ENCODE data around the gene ZBTB16. TPM values are rescaled to one million over a fixed set of nuclear protein-coding genes. Genes with fewer than 3 reads are reported as not detected.
"Not testable (repeated sequence)": the region's sequence is repeated elsewhere in the genome, so short reads cannot be mapped to it uniquely, and the experiment has no call there.

The ZBTB16 gene
- total RNA-seq, 2 experiments from 2014 or later: 0.96 to 1.4 TPM

DNA sequence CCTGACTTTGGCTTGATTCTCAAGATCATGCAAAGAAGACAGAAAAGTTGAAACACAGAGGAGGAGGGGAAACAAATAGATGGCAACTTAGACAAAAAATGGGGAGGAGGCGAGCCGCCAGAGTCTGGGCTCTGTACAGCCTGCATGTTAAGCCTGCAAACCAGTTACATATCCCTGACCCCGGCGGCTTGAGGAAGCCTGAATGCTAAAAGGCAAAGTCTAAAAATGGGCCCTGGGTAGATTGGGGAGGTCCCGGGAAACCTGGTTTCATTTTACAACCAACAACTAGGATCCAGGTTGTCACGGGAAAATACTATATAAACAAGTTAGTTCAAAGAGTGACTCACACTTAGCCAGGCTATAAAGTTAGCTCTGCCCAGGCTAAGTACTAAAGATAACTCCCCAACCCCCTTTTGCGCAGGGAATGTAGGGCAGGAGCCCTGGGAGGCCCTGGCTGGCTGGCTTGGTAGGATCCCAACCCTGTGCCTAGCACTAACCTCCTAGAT, 18.8 kb upstream of the ZBTB16 start:
- ChIA-PET POLR2A (no interaction called here), CTCF (no interaction called here)

DNA sequence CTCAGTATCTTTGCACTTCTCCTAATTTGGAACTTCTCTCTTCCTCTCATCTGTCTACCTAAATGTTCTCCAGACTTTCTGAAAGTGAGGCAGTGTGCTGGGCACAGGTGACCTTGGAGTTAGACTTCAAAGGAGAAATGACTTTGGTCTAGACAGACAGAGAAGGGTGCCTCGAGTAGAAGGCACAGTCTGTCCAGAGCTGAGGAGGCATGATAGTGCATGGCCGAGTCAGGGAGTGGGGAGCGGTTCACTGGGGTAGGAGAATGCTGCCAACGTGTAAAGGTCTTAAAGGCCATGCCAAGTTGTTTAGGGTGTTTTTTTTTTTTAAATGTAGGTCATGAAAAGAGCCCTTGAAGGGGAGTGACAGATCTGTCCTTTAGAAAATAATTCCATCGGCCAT, 17.3 kb upstream of the ZBTB16 start:
- ChIA-PET POLR2A (no interaction called here), CTCF (no interaction called here)

DNA sequence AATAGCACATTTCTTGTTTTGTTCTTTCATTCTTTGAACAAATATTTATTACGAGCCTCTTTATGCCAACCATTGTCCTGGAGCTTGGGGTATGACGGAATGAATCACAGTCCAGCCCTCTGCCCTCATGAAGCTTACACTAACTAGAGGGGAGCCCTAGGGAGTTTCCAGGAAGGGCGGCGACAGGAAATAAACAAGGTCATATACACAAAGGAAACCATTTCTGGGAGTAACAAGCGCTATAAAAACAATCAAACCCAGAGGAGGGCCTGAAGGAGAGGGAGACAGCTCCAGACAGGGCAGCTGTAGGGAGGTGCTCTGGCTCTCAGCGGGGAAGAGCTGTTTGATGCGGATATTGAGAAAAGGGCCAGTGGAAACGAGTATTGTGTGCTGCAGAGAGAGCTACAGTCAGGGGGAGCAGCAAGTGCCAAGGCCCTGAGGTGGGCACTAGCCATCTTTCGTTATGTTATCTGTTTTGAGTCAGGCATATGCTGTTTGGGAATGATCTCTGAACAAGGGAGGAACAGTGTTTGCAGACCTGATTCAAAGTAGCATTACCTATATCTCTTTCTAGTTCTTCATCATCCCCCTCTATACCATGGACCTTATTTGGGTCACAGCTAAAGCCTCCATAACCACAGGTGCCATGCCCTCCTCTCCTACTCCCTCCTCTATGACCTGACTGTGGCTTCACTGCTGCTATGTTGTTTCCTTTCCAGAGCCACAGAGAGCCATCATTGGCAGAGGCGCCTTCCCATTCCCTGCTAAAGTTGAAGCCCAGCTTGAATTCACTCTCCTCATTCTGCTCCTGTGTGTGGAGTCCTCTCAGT, 15.3 kb upstream of the ZBTB16 start:
- CTCF ChIA-PET: interaction anchor here (0.7 to 2.2 kb wide), 3 partner anchors 8 to 216 kb away, joined by 3 to 8 read pairs (median 3); no protein-coding TSS in a partner anchor
- POLR2A ChIA-PET: no interaction called here

DNA sequence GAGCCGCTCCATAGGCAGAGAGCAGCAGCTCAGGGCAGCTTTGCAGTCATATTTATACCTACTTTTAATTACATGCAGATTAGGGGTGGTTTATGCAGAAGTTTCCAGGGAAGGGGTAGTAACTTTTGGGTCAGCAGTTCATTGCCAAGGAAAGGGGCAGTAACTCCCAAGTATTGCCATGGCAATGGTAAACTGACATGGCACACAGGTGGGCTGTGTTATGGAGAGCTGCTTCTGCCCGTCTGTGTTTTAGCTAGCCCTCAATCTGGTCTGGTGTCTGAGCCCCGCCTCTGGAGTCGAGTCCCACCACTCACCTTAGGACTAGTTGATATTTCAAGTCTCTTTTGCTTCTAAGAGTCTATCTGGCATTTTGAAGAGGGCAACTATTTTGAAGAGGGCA, 12.2 kb upstream of the ZBTB16 start:
- ChIA-PET CTCF (no interaction called here), POLR2A (no interaction called here)

DNA sequence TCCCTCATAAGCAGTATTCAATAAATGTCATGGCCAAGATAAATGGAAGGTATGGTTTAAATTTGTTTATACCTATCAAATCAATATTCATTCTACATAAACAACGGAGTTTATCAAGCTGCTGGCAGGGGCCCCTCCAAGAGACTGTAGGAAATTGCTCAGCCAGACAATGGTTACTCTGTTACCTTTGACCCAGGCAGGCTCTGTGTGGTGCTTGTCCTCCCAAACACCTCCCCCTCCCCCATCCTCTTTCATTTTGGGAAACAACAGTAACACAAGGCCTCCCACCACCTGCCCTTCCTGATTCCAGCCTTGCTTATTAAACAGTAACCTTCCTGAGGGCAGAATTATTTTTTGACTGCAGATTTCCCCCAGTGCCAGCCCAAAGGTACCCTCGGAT, 10.5 kb upstream of the ZBTB16 start:
- CTCF ChIA-PET: no interaction called here

DNA sequence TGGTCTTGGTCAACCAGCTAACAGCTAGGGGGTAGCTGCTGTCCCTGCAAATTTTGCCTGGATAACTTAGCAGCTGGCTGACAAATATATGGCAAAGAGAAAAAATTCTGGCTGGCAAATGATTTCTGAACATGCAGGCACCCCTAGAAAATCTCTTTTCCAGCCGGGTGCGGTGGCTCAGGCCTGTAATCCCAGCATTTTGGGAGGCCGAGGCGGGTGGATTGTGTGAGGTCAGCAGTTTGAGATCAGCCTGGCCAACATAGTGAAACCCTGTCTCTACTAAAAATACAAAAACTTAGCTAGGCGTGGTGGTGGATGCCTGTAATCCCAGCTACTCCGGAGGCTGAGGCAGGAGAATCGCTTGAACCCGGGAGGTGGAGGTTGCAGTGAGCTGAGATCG, 9.7 kb upstream of the ZBTB16 start:
- CTCF ChIA-PET, POLR2A ChIA-PET: not testable (repeated sequence)

More for the DNA sequence above, 10.5 kb upstream of the ZBTB16 start:
- POLR2A ChIA-PET: no interaction called here

DNA sequence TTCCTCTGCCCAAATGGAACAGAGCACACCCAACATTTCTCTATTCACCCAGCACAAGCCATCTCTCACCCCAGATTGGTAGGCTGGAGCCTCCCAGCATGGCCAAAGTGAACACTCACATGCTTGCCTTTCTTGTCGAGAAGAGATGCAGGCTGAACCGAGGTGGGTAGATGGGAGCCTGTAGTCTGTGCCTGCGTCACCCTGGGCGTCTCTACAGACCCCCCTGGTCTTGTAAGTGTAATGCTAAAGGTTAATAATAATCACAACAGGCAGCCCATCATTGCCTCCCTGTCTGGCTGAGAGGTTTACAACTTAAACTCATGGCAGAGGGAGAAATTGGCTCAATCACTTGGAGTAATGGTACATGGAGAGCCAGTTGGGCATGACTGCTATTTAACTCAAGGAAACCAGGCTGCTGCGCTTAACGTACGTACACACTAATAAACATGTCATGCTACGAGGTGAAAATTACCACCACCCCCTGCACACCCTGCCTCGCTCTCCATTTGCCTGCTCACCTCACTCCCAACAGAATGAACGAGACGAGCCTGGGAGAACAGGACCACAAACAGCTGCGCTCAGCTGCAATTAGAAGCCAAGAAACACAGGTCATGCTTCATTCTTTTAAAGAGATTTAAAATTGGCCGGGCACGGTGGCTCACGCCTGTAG, 9.1 kb upstream of the ZBTB16 start:
- CTCF ChIA-PET: interaction anchor here (0.5 kb wide), 1 partner anchor 130 kb away, joined by 3 read pairs; no protein-coding TSS in a partner anchor

DNA sequence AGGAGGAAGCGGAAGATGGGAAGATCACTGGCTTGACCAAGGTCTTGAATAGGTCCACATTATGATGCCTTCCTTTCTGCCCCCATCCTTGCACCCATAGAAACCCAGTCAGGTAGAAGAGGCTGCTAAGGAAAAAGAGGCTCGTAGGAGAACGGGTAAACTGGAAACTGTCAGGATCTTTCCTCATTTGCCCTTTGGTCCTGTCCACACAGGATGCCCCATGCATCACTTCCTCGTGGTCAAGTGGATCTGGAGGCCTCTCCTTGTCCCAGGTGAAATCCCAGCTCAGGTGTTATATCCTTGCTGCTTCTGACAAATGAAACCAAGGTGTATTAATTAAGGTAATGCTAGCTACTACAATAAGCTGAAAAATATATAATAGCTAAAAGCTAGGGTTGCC, 8.0 kb upstream of the ZBTB16 start:
- POLR2A ChIA-PET: no interaction called here

More for the DNA sequence above, 9.1 kb upstream of the ZBTB16 start:
- POLR2A ChIA-PET: no interaction called here

DNA sequence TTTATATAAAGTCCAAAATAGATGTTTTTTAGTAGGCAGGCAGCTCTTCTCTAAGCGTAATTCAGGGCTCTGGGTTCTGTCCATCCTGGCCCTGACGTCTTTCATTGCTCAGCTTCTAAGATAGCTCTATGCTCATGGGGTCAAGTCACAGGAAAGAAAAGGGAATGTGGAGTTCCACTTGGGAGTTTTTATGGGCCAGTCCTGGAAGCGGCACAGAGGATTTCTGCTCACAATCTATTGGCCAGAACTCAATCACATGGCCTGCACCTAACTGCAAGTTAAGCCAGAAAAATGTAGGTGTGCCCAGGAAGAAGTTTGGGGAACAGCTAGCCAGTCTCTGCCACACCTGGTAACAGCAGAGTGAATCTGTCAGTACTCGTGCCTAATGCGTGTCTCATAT, 7.4 kb upstream of the ZBTB16 start:
- POLR2A ChIA-PET: no interaction called here
- CTCF ChIA-PET: interaction anchor here (1.6 kb wide), 1 partner anchor 209 kb away, joined by 4 read pairs; no protein-coding TSS in a partner anchor

More for the DNA sequence above, 8.0 kb upstream of the ZBTB16 start:
- CTCF ChIA-PET: interaction anchor here (1.6 kb wide), 1 partner anchor 209 kb away, joined by 4 read pairs; no protein-coding TSS in a partner anchor

DNA sequence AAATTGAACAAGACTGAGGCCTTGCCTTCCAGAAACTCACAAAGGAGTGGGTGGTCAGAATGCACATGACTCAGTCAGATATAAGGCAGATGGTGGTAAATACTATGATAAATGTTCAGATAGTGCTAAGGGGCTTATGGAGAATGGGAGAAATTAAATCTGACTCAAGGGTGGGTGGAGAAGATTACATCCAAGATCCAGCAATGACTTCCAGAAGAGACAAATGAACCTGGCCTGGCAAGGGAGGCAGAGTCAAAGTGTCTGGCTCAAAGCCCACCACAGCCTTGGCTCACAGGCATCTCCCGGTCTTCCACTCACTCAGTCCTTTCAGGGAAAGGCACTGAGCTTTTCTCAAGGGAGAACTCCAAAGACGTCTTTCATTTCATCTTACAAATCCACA, 6.1 kb upstream of the ZBTB16 start:
- ChIA-PET CTCF (no interaction called here), POLR2A (no interaction called here)

DNA sequence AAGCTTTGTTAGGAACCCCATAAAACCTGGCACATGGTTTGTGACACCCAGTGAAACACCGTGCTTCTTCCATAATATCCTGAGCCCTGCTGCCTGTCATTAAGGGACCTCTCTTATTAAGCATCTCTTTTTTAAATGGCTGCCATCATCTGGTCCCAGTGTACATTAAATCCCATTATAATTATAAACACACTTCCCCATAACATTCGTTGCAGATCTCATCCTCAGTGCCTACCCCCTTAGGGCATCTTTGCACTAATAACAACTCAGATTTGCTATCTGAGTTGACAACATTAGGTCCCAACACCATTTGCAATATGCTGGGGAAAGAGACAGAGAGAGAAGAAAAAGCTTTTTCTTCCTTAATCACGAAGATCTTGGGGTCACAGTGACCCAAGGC, 4.7 kb upstream of the ZBTB16 start:
- CTCF ChIA-PET: no interaction called here

DNA sequence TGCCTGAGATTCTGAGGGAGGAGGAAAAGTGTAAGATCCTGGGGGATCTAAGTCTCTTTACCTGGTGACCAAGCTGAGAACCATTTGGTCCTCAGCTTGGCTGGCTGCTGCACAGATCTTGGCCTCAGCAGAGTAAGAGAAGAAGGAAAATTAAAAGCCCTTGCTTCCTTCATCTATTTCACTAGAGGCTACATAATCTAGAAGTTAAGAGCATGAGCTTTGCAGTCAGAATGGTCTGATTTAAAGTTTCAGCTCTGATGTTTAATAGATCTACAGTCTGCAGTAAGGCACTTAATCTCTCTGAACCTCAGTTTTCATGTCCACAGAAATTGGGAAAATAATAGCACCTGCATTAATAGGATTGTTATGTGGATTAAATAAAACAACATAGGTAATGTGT, 3.1 kb upstream of the ZBTB16 start:
- POLR2A ChIA-PET: no interaction called here
- CTCF ChIA-PET: no interaction called here

More for the DNA sequence above, 4.7 kb upstream of the ZBTB16 start:
- POLR2A ChIA-PET: no interaction called here

DNA sequence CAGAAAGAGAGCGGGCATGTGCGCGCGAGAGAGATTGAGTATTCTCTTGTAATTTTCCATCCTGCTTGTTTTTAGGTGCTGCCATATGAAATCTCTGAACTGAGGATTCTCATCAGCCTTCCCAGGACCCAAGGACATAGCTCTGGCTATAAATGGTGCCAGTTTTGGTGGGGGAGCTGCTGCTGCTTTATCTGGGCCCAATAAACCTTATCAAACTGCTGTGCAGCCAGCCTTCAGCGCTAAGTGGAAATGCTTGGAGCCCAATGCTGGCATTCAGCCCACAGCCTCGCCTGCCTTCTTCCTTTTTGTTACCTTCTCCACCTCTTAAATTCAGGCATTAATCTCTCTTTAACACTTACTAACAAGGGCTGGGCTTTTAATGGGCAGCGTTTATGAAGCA, 2.4 kb upstream of the ZBTB16 start:
- CTCF ChIA-PET: no interaction called here
- POLR2A ChIA-PET: no interaction called here

DNA sequence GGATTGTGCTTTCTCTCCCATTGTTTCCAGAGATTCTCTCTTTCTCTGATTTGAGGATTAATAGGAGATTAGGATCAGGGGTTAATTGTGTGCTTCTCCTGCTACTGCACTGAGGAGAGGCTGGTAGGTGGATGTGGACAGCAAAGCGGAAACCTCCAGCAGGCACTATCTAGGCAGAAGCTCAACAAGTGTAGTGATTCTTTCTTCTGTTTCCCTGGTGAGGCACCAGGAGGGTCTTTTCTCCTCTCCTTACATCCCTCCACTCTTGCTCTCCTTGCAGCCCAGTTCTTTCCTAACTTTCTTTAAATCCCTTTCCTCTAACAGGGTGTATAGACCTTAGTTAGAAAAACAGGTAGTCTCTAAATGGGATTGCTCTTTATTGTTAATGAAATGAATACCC, 1.9 kb upstream of the ZBTB16 start:
- CTCF ChIA-PET: no interaction called here
- POLR2A ChIA-PET: no interaction called here

DNA sequence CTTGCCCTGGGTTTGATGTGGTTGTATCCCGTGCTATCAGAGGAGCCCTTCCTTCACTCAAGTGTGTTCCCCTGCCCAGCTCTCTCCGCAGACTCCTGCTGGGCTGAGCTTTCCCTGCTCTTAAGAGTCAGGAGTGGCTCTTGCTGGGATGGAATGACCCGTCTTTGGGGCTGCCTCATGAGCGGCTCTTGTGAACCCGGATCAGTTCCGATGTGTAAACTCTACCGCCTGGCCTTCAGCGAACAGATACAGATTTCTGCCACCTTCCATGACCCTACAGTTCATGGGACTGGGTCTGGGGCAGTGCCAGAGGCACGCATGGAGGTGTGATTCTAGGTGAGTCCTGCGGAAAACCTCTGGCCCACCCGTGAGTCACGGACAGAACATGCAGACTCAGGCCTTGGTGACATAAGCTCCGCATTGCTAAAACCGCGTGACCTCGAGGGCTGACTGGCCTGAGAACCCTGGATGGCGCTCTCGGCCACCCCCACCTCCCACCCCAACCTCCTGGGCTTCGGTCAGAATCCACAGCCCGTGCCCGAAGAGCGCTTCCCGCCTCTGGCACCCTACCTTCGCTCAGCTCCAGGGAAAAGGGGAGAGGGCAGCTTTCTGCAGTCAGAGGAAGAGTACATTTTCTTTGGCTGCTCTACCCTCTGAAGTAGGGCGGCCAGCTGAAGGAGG, 1.3 kb upstream of the ZBTB16 start:
- ChIA-PET POLR2A (no interaction called here), CTCF (interaction anchor here (0.6 to 0.8 kb wide), 3 partner anchors 128 to 262 kb away, joined by 3 to 5 read pairs (median 4); no protein-coding TSS in a partner anchor)

DNA sequence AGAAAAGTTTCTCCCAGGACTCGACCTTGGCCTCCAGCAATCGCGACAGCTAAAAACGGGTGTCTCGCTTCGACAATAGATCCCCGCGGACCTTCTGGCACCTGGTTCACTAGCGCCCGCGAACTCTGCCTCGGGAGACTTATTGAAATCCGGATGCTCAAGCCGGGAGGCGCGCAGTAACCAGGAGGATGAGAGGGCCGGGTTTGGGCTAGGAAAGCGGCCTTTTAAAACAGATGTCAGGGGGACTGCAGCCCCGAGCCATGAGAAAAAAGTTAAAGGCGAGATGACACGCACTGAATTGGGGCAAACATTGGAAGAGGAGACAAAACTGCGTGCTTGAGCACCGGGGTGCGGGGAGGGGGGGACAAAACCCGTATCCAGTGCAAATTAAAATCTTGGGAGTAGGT, 637 bp upstream of the ZBTB16 start:
- ChIA-PET CTCF (interaction anchor here (0.6 to 0.8 kb wide), 3 partner anchors 127 to 262 kb away, joined by 3 to 5 read pairs (median 4); no protein-coding TSS in a partner anchor), POLR2A (interaction anchor here (0.5 kb wide), 1 partner anchor 91 kb away, joined by 3 read pairs; no protein-coding TSS in a partner anchor)

DNA sequence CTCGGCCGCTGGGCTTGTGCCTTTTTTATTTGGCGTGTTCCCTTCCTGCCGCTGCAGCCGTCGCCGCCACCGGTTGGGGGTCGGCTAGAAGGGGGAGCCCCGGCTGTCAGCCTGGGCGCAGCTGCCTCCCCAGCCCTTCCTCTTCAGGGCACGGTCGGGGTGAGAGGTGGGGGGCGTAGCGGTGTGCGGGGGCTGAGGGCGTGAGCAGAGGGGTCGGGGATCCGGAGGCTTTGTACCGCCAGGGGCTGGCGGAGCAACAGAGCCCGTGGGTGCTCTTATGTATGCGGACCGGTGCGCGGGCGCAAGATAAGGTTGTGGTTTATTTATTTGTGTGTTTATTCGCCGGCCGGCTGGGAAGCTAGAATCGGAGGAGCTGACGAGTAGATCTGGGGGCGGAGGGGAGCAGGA, 477 bp downstream of the ZBTB16 start:
- CTCF ChIA-PET: interaction anchor here (0.6 kb wide), 1 partner anchor 16 kb away, joined by 3 read pairs; no protein-coding TSS in a partner anchor

DNA sequence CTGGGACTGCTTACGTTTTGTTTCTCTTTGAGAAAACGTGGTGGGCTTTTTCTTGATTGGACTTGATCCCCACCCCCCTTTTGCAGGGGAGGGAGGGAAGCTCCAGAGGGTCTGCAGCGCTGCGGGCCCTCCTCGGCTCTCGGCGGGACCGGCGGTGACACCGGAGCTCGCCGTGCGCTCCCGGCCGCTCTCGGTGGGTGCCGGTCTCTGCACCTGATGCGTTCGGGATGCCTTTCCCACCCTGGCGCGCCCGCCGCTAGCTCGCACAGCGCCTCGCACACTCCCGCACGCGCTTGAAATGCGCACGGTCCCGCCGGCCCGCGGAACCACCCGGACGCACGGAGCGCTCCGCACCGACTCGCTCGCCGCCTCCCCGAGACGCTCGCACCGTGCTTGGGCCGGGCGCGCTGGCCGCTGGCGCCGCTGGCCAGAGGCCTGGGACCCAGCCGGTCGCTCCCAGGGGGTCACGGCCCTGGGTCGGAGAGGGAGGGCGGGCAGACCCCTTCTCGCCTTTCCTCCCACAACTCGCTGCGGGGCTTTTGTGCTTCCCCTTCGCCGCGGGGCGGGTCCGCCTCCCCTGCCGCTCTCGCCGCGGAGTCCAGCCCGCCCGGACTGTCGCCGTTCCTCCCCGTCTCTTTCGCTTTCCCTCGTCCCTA, 1.0 kb downstream of the ZBTB16 start:
- CTCF ChIA-PET: interaction anchor here (0.5 to 0.6 kb wide), 2 partner anchors 16 to 106 kb away, joined by 3 to 4 read pairs; no protein-coding TSS in a partner anchor
- POLR2A ChIA-PET: interaction anchor here (0.6 to 0.7 kb wide), 3 partner anchors 12 to 133 kb away, joined by 6 to 7 read pairs (median 6); no protein-coding TSS in a partner anchor

More for the DNA sequence above, 477 bp downstream of the ZBTB16 start:
- POLR2A ChIA-PET: no interaction called here

DNA sequence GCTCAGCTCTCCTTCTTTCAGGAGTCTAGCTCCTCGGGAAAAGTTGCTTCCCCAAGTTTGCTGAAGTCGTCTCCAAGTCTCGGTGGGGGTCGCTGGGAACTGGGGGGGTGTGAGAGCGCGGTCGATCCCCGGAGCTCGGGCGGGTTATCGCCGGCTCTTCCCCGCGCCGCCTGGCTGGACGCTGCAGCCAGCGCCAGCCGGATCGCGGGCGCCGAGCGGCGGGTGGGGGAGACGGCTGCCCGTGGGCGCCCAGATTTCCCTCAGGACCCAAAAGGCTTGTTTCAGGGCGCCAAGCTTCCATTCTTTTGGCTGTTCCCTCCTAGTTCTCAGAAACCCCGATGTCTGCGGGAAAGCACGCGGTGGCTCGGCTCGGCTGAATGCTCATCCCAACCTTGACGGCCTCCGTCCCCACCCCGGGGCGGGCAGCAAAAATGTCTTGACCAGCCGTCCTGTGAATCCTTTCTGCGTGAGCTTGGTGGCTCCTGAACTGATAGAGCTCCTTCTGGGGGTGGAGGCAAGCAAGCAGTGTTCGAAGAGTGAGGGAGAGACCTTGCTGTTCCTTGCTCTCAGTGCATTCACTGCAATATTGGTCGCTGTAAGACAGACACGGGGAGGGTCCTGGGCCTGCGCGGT, 1.7 kb downstream of the ZBTB16 start:
- ChIA-PET CTCF (interaction anchor here (0.5 kb wide), 1 partner anchor 105 kb away, joined by 4 read pairs; no protein-coding TSS in a partner anchor), POLR2A (interaction anchor here (0.6 to 0.7 kb wide), 2 partner anchors 11 to 132 kb away, joined by 6 to 7 read pairs; no protein-coding TSS in a partner anchor)
